GM21717 (cell line): Measurements from ENCODE around the gene TMEM117.
"Not testable (repeated sequence)": the region's sequence is repeated elsewhere in the genome, so short reads cannot be mapped to it uniquely, and the experiment has no call there.

Experiments used
- ATAC-seq: cut with Tn5 transposase; IDR thresholded peaks from one replicate; pipeline ENCODE4 v1.9.1; 2021; ENCODE audit warnings: mild to moderate bottlenecking, moderate library complexity; ENCODE audit not compliant: unreplicated experiment

TMEM117 gene

GRCh38 chr12:43840338-43840737, 4.5 kb downstream of the TMEM117 start:
- no peak for ATAC-seq

GRCh38 chr12:43841253-43841652, 5.4 kb downstream of the TMEM117 start:
- ATAC-seq = no peak

- ATAC-seq = no peak
Observed at GRCh38 chr12:43842259-43842658, 6.4 kb downstream of the TMEM117 start.

- ATAC-seq = not testable (repeated sequence)
Observed at GRCh38 chr12:43847425-43848225, 11.7 kb downstream of the TMEM117 start.

GRCh38 chr12:43848226-43848507, 12.3 kb downstream of the TMEM117 start:
- no peak for ATAC-seq

GRCh38 chr12:43848786-43849185, 12.9 kb downstream of the TMEM117 start:
- ATAC-seq = no peak

GRCh38 chr12:43852744-43853143, 16.9 kb downstream of the TMEM117 start:
- ATAC-seq = no peak

GRCh38 chr12:43856972-43857371, 21.1 kb downstream of the TMEM117 start:
- ATAC-seq = no peak

GRCh38 chr12:43858096-43858495, 22.2 kb downstream of the TMEM117 start:
- no peak for ATAC-seq

GRCh38 chr12:43858991-43859390, 23.1 kb downstream of the TMEM117 start:
- no peak for ATAC-seq

GRCh38 chr12:43861015-43861839, 25.3 kb downstream of the TMEM117 start:
- ATAC-seq = no peak

- ATAC-seq = no peak
Observed at GRCh38 chr12:43861840-43862150, 25.9 kb downstream of the TMEM117 start.

GRCh38 chr12:43863770-43864366, 28.0 kb downstream of the TMEM117 start:
- ATAC-seq = no peak

GRCh38 chr12:43864557-43864956, 28.7 kb downstream of the TMEM117 start:
- ATAC-seq = not testable (repeated sequence)

- no peak for ATAC-seq
Observed at GRCh38 chr12:43869184-43869583, 33.3 kb downstream of the TMEM117 start.

- ATAC-seq = not testable (repeated sequence)
Observed at GRCh38 chr12:43869765-43870164, 33.9 kb downstream of the TMEM117 start.

- ATAC-seq = not testable (repeated sequence)
Observed at GRCh38 chr12:43871258-43871657, 35.4 kb downstream of the TMEM117 start.

- ATAC-seq = no peak
Observed at GRCh38 chr12:43872396-43872795, 36.5 kb downstream of the TMEM117 start.

GRCh38 chr12:43878050-43878449, 42.2 kb downstream of the TMEM117 start:
- no peak for ATAC-seq

- ATAC-seq = no peak
Observed at GRCh38 chr12:43880547-43880946, 44.7 kb downstream of the TMEM117 start.

- ATAC-seq = peak; percentile 93
Observed at GRCh38 chr12:43882578-43883178, 46.8 kb downstream of the TMEM117 start.

- no peak for ATAC-seq
Observed at GRCh38 chr12:43883311-43883710, 47.4 kb downstream of the TMEM117 start.
